Rectal smooth muscle tissue (tissue), 1 donor: Measurements from ENCODE around the gene KIAA1549.
"Not testable (repeated sequence)": the region's sequence is repeated elsewhere in the genome, so short reads cannot be mapped to it uniquely, and the experiment has no call there.

Experiments
- H3K27ac ChIP-seq: one replicate; pipeline ENCODE4 v1.7.0; 2013; ENCODE audit warnings: low read depth, low read length, inconsistent platforms
- H3K27me3 ChIP-seq: one replicate; pipeline ENCODE4 v1.7.0; 2013; ENCODE audit warnings: low read length; ENCODE audit not compliant: control insufficient read depth, insufficient read depth
- H3K36me3 ChIP-seq: one replicate; pipeline ENCODE4 v1.7.0; 2013; ENCODE audit warnings: low read length; ENCODE audit not compliant: control insufficient read depth, insufficient read depth
- H3K4me1 ChIP-seq: one replicate; pipeline ENCODE4 v1.7.0; 2013; ENCODE audit warnings: low read length; ENCODE audit not compliant: control insufficient read depth, insufficient read depth
- H3K4me3 ChIP-seq: one replicate; pipeline ENCODE4 v1.7.0; 2013; ENCODE audit warnings: low read length
- H3K9ac ChIP-seq: one replicate; pipeline ENCODE4 v1.7.0; 2013; ENCODE audit warnings: low read length

The KIAA1549 gene

DNA sequence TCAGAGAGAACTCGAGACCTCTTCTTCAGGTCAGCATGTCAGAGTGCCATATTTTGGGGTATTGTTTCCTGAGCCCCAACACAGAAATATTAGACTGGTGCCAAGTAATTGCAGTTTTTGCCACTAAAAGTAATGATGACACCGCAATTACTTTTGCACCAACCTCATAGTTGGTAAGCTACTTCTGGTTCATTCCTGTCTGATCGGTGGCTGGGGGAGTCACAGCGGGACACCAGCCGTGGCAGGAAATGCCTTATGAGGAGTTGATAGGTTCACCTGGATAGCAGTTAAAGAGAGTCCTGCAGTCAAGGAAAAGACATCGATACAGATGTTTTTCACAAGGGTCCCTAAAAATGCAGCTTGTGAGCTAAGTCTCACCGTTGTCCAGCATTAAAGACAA is 159.3 kb downstream of the KIAA1549 start:
- Histone ChIP-seq H3K4me1 (no peaks in the 10 kb centered on the region), H3K4me3 (no peak overlapping the region), H3K27me3 (no peaks in the 10 kb centered on the region), H3K27ac (no peak overlapping the region), H3K36me3 (no peaks in the 10 kb centered on the region), H3K9ac (no peak overlapping the region)

GRCh38 chr7:138819625-138820024 is 161.6 kb downstream of the KIAA1549 start:
- H3K4me1 ChIP-seq = no peaks in the 10 kb centered on the region
- H3K27me3 ChIP-seq = no peaks in the 10 kb centered on the region
- no peak overlapping the region for H3K9ac ChIP-seq
- no peaks in the 10 kb centered on the region for H3K36me3 ChIP-seq
- no peak overlapping the region for H3K27ac ChIP-seq
- H3K4me3 ChIP-seq = no peak overlapping the region

GRCh38 chr7:138816650-138817049 is 164.5 kb downstream of the KIAA1549 start:
- Histone ChIP-seq H3K36me3 (no peaks in the 10 kb centered on the region), H3K4me1 (no peaks in the 10 kb centered on the region)

GRCh38 chr7:138814816-138815332 is 166.3 kb downstream of the KIAA1549 start:
- Histone ChIP-seq H3K9ac (no peak overlapping the region), H3K27ac (no peak overlapping the region), H3K4me1 (no peaks in the 10 kb centered on the region), H3K4me3 (no peak overlapping the region), H3K36me3 (no peaks in the 10 kb centered on the region), H3K27me3 (no peaks in the 10 kb centered on the region)

More at GRCh38 chr7:138816650-138817049, 164.5 kb downstream of the KIAA1549 start:
- Histone ChIP-seq H3K4me3 (no peak overlapping the region), H3K27ac (no peak overlapping the region), H3K27me3 (no peaks in the 10 kb centered on the region), H3K9ac (no peak overlapping the region)

- no peaks in the 10 kb centered on the region for H3K27me3 ChIP-seq
- H3K4me1 ChIP-seq = no peaks in the 10 kb centered on the region
- no peak overlapping the region for H3K9ac ChIP-seq
- H3K27ac ChIP-seq = no peak overlapping the region
- H3K4me3 ChIP-seq = no peak overlapping the region
- no peaks in the 10 kb centered on the region for H3K36me3 ChIP-seq
Measured at GRCh38 chr7:138813945-138814344, 167.2 kb downstream of the KIAA1549 start.

DNA sequence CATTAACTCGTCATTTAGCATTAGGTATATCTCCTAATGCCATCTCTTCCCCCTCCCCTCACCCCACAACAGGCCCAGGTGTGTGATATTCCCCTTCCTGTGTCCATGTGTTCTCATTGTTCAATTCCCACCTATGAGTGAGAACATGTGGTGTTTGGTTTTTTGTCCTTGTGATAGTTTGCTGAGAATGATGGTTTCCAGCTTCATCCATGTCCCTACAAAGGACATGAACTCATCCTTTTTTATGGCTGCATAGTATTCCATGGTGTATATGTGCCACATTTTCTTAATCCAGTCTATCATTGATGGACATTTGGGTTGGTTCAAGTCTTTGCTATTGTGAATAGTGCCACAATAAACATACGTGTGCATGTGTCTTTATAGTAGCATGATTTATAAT is 169.9 kb downstream of the KIAA1549 start:
- not testable (repeated sequence) for H3K27me3 ChIP-seq, H3K4me3 ChIP-seq, H3K36me3 ChIP-seq, H3K27ac ChIP-seq, H3K4me1 ChIP-seq, H3K9ac ChIP-seq

DNA sequence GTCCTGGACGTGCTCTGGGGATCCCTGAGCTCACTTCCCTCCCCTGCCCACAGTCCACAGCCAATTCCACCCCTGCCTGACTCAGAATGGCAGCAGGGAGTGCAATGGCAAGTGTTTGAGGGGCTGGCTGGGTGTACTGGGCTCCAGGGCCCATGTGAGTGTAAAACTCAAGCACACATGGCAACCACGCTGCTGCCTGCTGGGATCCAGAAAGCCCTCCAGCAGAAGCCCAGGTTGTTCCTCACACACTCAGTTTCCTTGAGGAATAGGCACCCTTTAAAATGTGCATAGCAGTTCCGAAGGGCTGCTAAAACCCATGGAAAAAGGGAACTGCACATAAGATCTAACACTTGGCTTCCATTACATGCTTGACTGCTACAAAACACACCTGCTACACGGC is 171.8 kb downstream of the KIAA1549 start:
- H3K9ac ChIP-seq = no peak overlapping the region
- no peaks in the 10 kb centered on the region for H3K4me1 ChIP-seq
- H3K4me3 ChIP-seq = no peak overlapping the region
- no peaks in the 10 kb centered on the region for H3K27me3 ChIP-seq
- no peak overlapping the region for H3K27ac ChIP-seq
- H3K36me3 ChIP-seq = no peaks in the 10 kb centered on the region

GRCh38 chr7:138804618-138805017 is 176.6 kb downstream of the KIAA1549 start:
- Histone ChIP-seq H3K4me3 (no peak overlapping the region), H3K27ac (no peak overlapping the region), H3K4me1 (no peaks in the 10 kb centered on the region), H3K9ac (no peak overlapping the region), H3K27me3 (no peaks in the 10 kb centered on the region), H3K36me3 (no peaks in the 10 kb centered on the region)

GRCh38 chr7:138802706-138803105 is 178.5 kb downstream of the KIAA1549 start:
- no peak overlapping the region for H3K27ac ChIP-seq
- H3K4me3 ChIP-seq = no peak overlapping the region
- H3K27me3 ChIP-seq = no peaks in the 10 kb centered on the region

DNA sequence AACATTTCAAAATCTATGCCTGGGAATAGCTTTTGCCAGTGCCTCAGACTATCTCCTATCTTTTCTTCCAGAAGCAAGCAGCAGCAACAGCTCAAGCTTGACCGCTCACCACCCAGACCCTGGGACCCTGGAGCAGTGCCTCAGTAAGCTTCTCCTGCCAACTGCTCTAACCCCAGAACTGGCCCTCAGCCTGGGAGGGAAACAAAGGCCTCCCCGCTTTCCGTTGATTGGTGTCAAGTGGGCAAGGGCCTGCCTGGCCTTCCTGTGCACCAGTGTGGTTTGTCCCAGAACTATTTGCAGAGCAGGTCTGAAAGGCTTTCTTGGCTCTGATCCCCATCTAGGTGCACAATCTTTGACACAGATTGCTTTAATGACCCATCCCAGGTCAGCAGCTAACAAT is 179.9 kb downstream of the KIAA1549 start:
- H3K4me1 ChIP-seq = no peaks in the 10 kb centered on the region
- no peak overlapping the region for H3K4me3 ChIP-seq
- H3K36me3 ChIP-seq = no peaks in the 10 kb centered on the region
- H3K9ac ChIP-seq = no peak overlapping the region
- no peaks in the 10 kb centered on the region for H3K27me3 ChIP-seq
- no peak overlapping the region for H3K27ac ChIP-seq

More at GRCh38 chr7:138802706-138803105, 178.5 kb downstream of the KIAA1549 start:
- Histone ChIP-seq H3K9ac (no peak overlapping the region), H3K36me3 (no peaks in the 10 kb centered on the region), H3K4me1 (no peaks in the 10 kb centered on the region)

DNA sequence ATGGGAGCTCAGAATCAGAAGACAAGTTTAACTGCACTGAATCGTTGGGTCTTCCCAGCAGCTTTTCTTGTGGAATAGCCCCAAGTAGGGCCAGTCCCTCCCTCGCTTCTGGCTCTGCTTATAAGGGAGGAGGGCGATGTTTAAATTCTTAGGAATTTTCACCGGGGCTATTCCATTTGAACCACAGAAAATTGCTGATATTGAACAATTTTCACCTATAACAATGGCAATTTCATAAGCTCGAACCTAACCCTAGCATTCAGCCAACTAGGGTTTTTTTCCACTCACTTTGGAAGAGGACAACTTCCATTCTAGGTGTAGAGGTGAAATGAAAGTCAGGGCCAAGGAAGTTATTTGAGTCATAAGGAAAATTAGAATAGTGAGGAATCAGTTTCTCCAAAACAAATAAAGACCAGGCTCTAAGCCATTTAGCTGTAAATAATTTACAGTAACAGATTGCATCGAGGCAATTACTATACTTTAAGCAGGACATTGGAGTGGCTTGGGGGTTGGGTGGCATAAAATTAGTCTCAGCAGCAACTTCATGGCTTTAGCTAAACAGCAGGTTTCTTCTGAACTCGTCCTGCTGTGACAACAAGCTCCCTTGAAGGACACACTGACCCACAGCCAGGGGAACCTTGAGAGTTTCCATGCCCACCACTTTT is 181.7 kb downstream of the KIAA1549 start:
- H3K4me3 ChIP-seq = no peak overlapping the region
- H3K36me3 ChIP-seq = no peaks in the 10 kb centered on the region
- H3K27ac ChIP-seq = no peak overlapping the region
- H3K27me3 ChIP-seq = no peaks in the 10 kb centered on the region
- no peaks in the 10 kb centered on the region for H3K4me1 ChIP-seq
- no peak overlapping the region for H3K9ac ChIP-seq

DNA sequence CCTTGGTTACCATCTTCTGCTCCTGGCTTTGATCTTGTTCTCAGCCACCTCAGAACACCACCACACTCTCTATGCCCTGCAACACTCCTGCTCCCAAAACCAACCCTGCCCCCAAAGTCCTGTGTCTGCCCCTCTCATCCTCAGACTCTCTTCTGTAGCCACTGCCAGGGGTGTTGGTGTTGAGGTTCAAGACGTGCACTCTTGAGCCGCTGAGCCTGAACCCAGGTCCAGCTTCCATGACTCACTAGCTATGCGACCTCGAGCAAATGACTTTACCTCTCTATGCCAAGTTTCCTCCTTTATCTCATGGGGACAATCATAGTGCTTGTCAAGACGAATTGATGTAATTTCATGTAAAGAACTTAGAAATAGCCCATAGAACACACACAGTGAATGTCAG is 182.4 kb downstream of the KIAA1549 start:
- H3K27me3 ChIP-seq = no peaks in the 10 kb centered on the region

GRCh38 chr7:138797715-138798320 is 183.4 kb downstream of the KIAA1549 start, which contains the start of the genes ATP6V0A4 and TMEM213:
TSS of gene ATP6V0A4 (minus strand) at chr7:138798196. CDS start at chr7:138771247, 26,949 bp downstream.
TSS of gene TMEM213 (plus strand) at chr7:138797994. CDS start at chr7:138798105, 111 bp downstream.
- Histone ChIP-seq H3K9ac (no peak within 1 kb of the TSS), H3K4me1 (no peaks in the 10 kb centered on the region), H3K4me3 (no peak within 1 kb of the TSS), H3K27ac (no peak within 1 kb of the TSS), H3K27me3 (no peaks in the 10 kb centered on the region), H3K36me3 (no peaks in the 10 kb centered on the region)

More for the DNA sequence above, 182.4 kb downstream of the KIAA1549 start:
- H3K9ac ChIP-seq = no peak overlapping the region
- no peak overlapping the region for H3K4me3 ChIP-seq
- no peak overlapping the region for H3K27ac ChIP-seq
- no peaks in the 10 kb centered on the region for H3K4me1 ChIP-seq
- no peaks in the 10 kb centered on the region for H3K36me3 ChIP-seq
